Measurements from ENCODE around the gene NTN1. TPM values are rescaled to one million over a fixed set of nuclear protein-coding genes. Genes with fewer than 3 reads are reported as not detected.

NTN1 gene
- total RNA-seq, 1 experiment from 2014 or later = 17.7 TPM

GRCh38 chr17:9121186-9121820, 100.0 kb downstream of the NTN1 start:
- no peaks in the 10 kb centered on the region for H3K9me2 ChIP-seq (ENCODE audit: insufficient read depth)
- H3K27me3 ChIP-seq (ENCODE audit: insufficient read depth, low read depth) = no peaks in the 10 kb centered on the region
- no peaks in the 10 kb centered on the region for H4K20me1 ChIP-seq (ENCODE audit: insufficient read depth)
- no peak overlapping the region for H3K27ac ChIP-seq
- intact Hi-C loops (cut with micrococcal nuclease; ENCODE audit: unreplicated experiment) = no loop called here
- no peak for DNase-seq
- no peaks in the 10 kb centered on the region for H3F3A ChIP-seq (ENCODE audit: insufficient read depth, low read depth)
- BruUV-seq (replicated peaks) = no TSS peak
- CTCF ChIA-PET = no interaction called here
- no peaks in the 10 kb centered on the region for H3K36me3 ChIP-seq (ENCODE audit: low read depth)
- H3K9me3 ChIP-seq (ENCODE audit: insufficient read depth, low read depth) = no peaks in the 10 kb centered on the region
- H3K4me3 ChIP-seq = no peak overlapping the region
- H3K4me1 ChIP-seq (replicated peaks; ENCODE audit: insufficient read depth) = no peaks in the 10 kb centered on the region
- no peak overlapping the region for H2AFZ ChIP-seq
- no peak overlapping the region for H3K4me2 ChIP-seq
- POLR2A ChIA-PET (ENCODE audit: unreplicated experiment) = no interaction called here
- TF ChIP-seq EZH2 (IDR thresholded peaks at IDR 0.05; ENCODE audit: low read depth) (no peak), CTCF (conservative IDR thresholded peaks at IDR 0.05) (no peak)
- no peaks in the 10 kb centered on the region for H3K79me2 ChIP-seq (ENCODE audit: low read depth)

- H3K9me3 ChIP-seq (ENCODE audit: insufficient read depth, low read depth) = no peaks in the 10 kb centered on the region
- no TSS peak for BruUV-seq (replicated peaks)
- TF ChIP-seq EZH2 (IDR thresholded peaks at IDR 0.05; ENCODE audit: low read depth) = no peak
- TF ChIP-seq CTCF (conservative IDR thresholded peaks at IDR 0.05) = no peak
- H3K79me2 ChIP-seq (ENCODE audit: low read depth) = no peaks in the 10 kb centered on the region
- H3K4me3 ChIP-seq = no peak overlapping the region
- CTCF ChIA-PET = no interaction called here
- H3K4me2 ChIP-seq = no peak overlapping the region
- H3K4me1 ChIP-seq (replicated peaks; ENCODE audit: insufficient read depth) = no peaks in the 10 kb centered on the region
- H3F3A ChIP-seq (ENCODE audit: insufficient read depth, low read depth) = no peaks in the 10 kb centered on the region
- H3K36me3 ChIP-seq (ENCODE audit: low read depth) = no peaks in the 10 kb centered on the region
- intact Hi-C loops (cut with micrococcal nuclease; ENCODE audit: unreplicated experiment) = no loop called here
- no peak for DNase-seq
- H3K27me3 ChIP-seq (ENCODE audit: insufficient read depth, low read depth) = no peaks in the 10 kb centered on the region
- no peak overlapping the region for H2AFZ ChIP-seq
- no peak overlapping the region for H3K27ac ChIP-seq
- no peaks in the 10 kb centered on the region for H3K9me2 ChIP-seq (ENCODE audit: insufficient read depth)
- POLR2A ChIA-PET (ENCODE audit: unreplicated experiment) = no interaction called here
- H4K20me1 ChIP-seq (ENCODE audit: insufficient read depth) = no peaks in the 10 kb centered on the region
Measured at GRCh38 chr17:9123594-9124553, 102.6 kb downstream of the NTN1 start.

DNA sequence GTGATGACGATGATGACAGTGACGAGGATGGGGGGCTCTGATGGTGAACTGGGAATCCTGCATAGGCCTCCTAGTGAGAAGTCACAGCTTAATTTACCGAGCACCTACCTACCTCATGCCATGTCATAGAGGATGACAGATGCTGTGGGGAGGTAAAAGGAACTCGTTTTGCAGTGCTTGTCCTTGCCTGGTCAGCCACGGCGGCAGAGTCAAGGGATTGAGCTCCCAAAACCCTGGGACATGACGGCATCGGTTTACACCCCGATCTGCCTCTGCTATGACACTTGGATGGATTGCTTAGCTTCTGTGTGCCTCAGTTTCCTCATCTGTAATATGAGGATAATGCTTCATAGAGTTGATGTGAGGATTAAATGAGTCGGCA, 103.2 kb downstream of the NTN1 start:
- DNase-seq = no peak
- H3K4me3 ChIP-seq = no peak overlapping the region
- no peaks in the 10 kb centered on the region for H3F3A ChIP-seq (ENCODE audit: insufficient read depth, low read depth)
- no peaks in the 10 kb centered on the region for H3K4me1 ChIP-seq (replicated peaks; ENCODE audit: insufficient read depth)
- H3K27me3 ChIP-seq (ENCODE audit: insufficient read depth, low read depth) = no peaks in the 10 kb centered on the region
- no peaks in the 10 kb centered on the region for H3K9me2 ChIP-seq (ENCODE audit: insufficient read depth)
- no peaks in the 10 kb centered on the region for H4K20me1 ChIP-seq (ENCODE audit: insufficient read depth)
- no peaks in the 10 kb centered on the region for H3K9me3 ChIP-seq (ENCODE audit: insufficient read depth, low read depth)
- no peaks in the 10 kb centered on the region for H3K79me2 ChIP-seq (ENCODE audit: low read depth)
- H3K4me2 ChIP-seq = no peak overlapping the region
- TF ChIP-seq EZH2 (IDR thresholded peaks at IDR 0.05; ENCODE audit: low read depth) (no peak), CTCF (conservative IDR thresholded peaks at IDR 0.05) (no peak)
- intact Hi-C loops (cut with micrococcal nuclease; ENCODE audit: unreplicated experiment) = no loop called here
- CTCF ChIA-PET = no interaction called here
- H2AFZ ChIP-seq = no peak overlapping the region
- no TSS peak for BruUV-seq (replicated peaks)
- POLR2A ChIA-PET (ENCODE audit: unreplicated experiment) = no interaction called here
- no peaks in the 10 kb centered on the region for H3K36me3 ChIP-seq (ENCODE audit: low read depth)
- H3K27ac ChIP-seq = no peak overlapping the region

Measured in PC-9 (cell line).